GM20431 (cell line): Measurements from ENCODE around the gene DLG2.

Experiments
- in situ Hi-C: fragments of 300-500 bp; cut with MseI, MboI; formaldehyde crosslinking; loops from one replicate; pipeline ENCODE4 v1.15.0; 2020; ENCODE audit warnings: low sequenced_read_pairs; ENCODE audit not compliant: unreplicated experiment

DLG2 gene

GRCh38 chr11:84757711-84758110 lies 869.4 kb downstream of the DLG2 start:
- in situ Hi-C loops: no loop called here

GRCh38 chr11:84751371-84751770 lies 875.8 kb downstream of the DLG2 start:
- in situ Hi-C loops: no loop called here

DNA sequence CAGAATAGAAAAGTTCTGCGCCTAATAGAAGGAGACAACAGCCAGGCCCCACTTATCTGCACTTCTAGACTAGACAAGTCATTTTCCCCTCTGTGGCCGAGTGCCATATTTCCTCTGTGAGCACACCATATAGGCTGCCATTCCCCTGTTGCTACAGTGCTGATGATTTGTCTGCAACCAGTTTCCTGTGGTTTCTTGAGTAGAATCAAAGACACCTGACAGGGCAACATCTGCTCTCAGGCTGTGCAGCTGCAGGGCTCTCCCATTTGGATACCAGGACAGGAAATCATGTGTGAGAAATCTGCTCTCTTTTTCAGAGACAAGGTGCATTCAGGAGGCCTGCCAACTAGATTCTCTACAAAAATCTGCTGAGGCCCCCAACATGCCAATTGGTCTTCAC lies 879.3 kb downstream of the DLG2 start:
- in situ Hi-C loops: no loop called here

DNA sequence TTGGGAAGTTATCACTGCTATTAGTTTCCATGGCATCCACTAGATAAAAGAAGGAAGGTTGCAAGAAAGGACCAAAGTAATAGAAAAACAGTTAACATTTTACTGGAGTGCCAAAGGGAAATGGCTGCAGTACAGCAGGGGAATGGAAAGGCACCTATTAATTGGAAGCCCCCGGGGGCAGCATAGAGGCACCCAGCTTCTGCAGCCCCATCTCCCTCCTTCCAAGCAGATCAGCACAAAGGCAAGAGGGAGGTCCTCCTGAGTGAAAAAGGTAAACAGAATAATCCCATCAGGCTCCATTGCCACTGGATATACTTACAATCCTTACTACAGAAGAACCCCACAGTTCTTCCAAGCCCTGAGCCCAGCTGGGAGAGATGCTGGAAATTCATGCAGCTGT lies 887.1 kb downstream of the DLG2 start:
- in situ Hi-C loops: no loop called here

DNA sequence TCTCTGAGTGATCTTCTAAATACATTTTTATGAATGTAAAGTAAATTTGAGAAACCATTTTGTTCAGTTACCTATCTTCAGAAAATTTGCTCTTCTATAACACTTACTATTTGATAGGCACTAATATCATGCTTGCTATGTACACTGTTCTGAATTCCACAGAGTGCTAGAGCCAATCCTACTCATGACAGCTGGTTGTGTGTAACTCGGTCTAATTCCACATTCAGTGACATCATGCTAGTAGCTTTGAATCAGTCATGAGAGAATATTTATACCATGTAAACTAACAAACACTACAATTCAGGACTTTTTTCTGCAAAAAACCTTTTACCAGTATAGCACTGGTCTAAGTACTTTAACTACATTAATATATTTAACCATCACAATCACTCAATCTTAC lies 902.9 kb downstream of the DLG2 start:
- in situ Hi-C loops: no loop called here

DNA sequence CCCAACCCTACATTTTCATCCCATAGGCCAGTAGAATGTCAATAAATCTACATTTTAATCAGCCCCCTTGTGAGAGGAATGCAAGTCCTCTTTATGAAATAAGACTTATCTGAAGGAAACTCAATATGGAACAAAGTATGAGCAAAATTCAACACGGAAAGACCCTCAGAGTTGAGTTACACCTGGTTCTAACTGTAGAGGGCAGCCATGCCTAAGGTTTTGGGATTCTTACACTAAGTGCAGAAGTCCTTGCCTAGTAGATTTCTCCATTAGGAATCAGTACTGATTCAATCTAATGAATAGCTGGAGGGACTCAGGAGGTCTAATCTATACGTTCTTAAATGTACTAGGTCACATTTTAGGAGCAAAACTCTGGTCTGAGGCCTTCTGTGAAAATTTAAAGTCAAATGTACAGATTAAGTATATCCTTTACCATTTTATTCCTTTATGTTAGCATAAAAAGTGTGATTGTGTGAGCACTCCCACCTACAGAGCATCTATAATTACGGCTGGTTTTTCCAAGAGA lies 904.5 kb downstream of the DLG2 start:
- in situ Hi-C loops: no loop called here

- in situ Hi-C loops: no loop called here
Measured at GRCh38 chr11:84721561-84721961, 905.6 kb downstream of the DLG2 start.

- in situ Hi-C loops: no loop called here
Measured at GRCh38 chr11:84720706-84721402, 906.3 kb downstream of the DLG2 start.

DNA sequence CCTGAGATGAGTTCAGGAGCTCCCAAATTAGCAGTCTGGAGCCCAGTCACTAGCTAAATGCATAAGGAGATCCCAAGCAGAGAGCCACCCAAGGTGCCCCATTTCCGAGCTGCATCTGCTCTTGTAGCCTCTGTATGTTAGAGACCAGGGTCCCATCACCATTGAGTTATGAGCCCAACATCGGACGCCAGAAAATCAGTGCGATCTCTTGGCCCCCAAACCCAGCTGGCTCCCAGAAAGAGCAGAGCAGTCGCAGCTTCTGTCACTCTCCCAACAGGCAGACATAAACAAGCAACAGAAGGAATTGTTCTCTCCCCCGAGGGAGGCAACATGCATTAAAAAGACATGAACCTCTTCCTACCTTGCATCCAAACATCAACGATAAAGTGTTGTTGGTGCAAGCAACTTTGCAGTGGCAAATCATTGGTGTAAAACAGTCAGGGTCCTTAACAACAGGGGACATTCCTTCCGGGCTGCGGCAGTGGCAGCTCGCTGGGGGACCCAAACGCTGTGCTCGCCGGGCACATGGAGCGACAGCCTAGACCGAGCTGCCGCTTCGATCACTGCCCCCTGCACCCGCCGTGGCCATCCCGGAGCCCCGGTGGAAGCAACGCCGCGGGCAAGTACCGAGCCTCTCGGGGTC lies 907.1 kb downstream of the DLG2 start:
- in situ Hi-C loops: no loop called here

- in situ Hi-C loops: no loop called here
Measured at GRCh38 chr11:84714316-84714780, 912.8 kb downstream of the DLG2 start.

GRCh38 chr11:84691830-84692229 lies 935.3 kb downstream of the DLG2 start:
- in situ Hi-C loops: no loop called here

DNA sequence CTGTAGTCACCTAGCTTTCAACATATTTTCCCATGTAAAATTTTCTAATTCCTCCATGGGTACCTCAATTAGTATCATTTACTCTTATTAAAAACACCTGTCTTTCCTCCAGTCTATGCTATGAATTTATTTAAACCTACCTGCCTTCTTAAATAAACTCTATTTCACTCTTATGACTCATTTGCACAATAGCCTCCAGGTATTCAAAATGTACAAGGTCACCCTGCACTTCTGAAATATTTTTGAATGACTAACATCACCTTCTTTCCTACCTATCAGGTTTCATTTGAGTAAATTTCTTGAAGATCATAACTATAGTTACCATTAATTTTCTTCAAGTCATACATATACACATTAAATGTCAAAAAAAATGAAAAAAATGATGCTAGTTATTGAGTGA lies 939.7 kb downstream of the DLG2 start:
- in situ Hi-C loops: no loop called here

- in situ Hi-C loops: no loop called here
Measured at GRCh38 chr11:84686716-84687115, 940.4 kb downstream of the DLG2 start.

- in situ Hi-C loops: no loop called here
Measured at GRCh38 chr11:84685976-84686375, 941.2 kb downstream of the DLG2 start.

DNA sequence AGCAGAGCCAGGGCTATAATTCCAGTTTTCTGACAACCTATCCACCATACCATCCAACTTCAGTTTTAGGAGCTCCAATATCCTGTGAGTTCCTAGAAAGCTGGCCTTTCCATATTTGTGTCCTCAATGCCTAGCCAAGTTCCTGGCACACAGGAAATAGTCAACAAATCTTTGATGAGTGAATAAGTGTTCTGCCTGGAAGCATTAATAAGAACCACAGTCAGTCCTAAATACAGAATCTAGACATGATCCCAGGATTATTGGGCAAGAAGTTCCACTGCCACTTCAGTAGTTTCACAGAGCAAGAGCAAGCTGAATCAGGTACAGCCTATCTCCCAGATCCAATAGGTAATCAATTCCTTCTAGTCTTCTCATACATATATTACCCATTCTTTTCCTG lies 942.0 kb downstream of the DLG2 start:
- in situ Hi-C loops: no loop called here

GRCh38 chr11:84681456-84681855 lies 945.7 kb downstream of the DLG2 start:
- in situ Hi-C loops: no loop called here

DNA sequence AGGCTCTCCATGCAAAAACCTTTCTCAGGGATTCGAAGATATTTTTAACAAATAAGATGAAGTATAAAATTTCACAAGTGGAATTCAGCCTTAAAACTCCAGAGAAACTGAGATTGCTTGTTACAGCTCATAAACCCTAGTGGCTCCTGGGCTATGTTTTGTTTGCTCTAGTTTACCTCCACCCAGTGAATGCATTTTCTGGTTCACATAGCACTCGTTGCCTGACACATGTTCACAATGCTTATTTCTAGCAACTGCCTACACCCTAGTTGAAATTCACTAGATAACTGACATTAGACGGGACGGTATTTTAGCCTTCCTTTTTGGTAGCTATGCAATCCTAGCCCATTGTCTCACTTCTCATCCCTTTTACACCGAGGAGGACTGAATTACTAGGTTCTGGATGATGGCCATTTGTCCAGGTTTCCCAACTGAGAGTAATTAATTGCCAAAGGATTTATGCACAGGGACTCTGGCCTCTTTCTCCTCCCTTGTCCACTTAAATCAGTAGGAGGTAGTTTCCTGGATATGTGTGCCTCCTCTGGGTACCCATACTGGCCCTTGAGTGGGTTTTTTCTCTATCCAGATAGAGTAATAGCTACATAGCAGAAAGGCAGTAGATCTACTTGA lies 951.6 kb downstream of the DLG2 start:
- in situ Hi-C loops: no loop called here

- in situ Hi-C loops: no loop called here
Measured at GRCh38 chr11:84673753-84674152, 953.4 kb downstream of the DLG2 start.

- in situ Hi-C loops: no loop called here
Measured at GRCh38 chr11:84671325-84671999, 955.7 kb downstream of the DLG2 start.

DNA sequence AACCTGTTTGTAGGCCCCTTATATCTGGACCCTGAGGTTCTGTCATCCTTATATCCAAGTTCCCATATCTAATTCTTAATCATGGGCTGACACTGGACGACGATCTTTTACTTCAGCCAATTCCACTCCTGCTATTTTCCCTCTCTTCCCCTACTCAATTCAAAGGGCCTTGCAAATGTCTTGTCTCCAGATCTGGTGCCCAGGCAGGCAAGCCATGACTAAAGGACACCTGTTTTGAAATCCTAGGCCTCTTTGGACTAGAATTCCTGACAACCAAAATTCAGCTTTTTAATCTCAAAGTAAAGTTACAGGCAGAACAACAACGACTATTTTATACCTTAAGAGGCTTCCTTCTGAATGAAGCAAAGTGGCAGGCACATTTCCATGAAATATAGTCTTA lies 963.4 kb downstream of the DLG2 start:
- in situ Hi-C loops: no loop called here
